GM23248 (cell line): ENCODE data around the gene CCDC112.

ENCODE experiments used
- EZH2 ChIP-seq: fragments of 200-600 bp; sonication (generic); IDR thresholded peaks from 2 replicates; pipeline ENCODE4 v1.6.1; 2018; ENCODE audit warnings: antibody characterized with exemption, mild to moderate bottlenecking; ENCODE audit not compliant: insufficient read depth, poor library complexity, severe bottlenecking
- EZH2phosphoT487 ChIP-seq: fragments of 200-600 bp; sonication (generic); IDR thresholded peaks from 2 replicates; pipeline ENCODE4 v1.6.1; 2018; ENCODE audit warnings: antibody characterized with exemption, moderate library complexity, mild to moderate bottlenecking, low read depth; ENCODE audit not compliant: insufficient read depth

DNA sequence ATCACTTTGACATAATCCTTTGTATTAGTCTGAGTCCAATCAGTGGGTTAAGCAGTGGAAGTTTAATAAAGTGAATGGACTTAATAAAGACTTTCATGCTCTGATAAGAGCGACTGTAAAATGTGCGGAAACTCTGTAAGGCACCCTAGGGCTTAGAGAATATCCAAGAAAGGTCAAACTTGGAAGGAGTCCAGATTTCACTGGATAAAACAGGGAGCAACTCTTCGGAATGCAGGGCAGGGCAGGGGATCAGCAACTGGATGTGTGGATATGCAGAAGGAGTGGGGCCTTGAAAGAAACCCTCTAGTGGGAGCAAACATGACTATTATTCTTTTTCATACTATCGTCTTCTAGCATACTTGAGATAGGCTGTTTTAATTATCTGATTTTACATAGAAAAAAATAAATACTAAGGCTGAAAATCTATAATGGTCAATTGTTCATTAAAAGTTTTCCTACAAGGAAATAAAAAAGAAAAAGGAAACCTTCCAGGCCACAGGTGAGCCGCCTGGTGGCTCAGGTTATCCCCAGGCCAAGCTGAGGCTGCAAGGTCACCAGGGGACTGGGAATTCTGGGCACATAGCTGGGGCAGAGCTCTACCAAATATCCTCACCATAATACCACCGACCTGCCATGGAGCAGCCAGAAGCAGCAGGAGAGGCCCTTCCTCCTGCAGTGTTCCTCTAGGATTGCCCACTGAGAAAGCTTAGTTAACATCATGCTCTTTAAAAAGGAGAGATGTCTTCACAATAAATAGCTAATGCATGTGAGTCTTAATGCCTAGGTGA, 46.3 kb upstream of the CCDC112 start:
- TF ChIP-seq EZH2phosphoT487 = no peak
- no peak for TF ChIP-seq EZH2
